Measurements from ENCODE around the gene EHMT2. TPM values are rescaled to one million over a fixed set of nuclear protein-coding genes. Genes with fewer than 3 reads are reported as not detected.

The EHMT2 gene
- total and polyA plus RNA-seq, 2 of the 13 experiments (the other 11 are each of a cell fraction or from before 2014, with no cell fraction given) = 55.2 to 69.2 TPM

DNA sequence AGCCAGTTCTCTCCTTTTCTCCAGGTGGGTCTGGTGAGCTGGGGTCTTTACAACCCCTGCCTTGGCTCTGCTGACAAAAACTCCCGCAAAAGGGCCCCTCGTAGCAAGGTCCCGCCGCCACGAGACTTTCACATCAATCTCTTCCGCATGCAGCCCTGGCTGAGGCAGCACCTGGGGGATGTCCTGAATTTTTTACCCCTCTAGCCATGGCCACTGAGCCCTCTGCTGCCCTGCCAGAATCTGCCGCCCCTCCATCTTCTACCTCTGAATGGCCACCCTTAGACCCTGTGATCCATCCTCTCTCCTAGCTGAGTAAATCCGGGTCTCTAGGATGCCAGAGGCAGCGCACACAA is 47.6 kb upstream of the EHMT2 start (continued):
- TF ChIP-seq, protein P1, sequence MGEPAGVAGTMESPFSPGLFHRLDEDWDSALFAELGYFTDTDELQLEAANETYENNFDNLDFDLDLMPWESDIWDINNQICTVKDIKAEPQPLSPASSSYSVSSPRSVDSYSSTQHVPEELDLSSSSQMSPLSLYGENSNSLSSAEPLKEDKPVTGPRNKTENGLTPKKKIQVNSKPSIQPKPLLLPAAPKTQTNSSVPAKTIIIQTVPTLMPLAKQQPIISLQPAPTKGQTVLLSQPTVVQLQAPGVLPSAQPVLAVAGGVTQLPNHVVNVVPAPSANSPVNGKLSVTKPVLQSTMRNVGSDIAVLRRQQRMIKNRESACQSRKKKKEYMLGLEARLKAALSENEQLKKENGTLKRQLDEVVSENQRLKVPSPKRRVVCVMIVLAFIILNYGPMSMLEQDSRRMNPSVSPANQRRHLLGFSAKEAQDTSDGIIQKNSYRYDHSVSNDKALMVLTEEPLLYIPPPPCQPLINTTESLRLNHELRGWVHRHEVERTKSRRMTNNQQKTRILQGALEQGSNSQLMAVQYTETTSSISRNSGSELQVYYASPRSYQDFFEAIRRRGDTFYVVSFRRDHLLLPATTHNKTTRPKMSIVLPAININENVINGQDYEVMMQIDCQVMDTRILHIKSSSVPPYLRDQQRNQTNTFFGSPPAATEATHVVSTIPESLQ (CRISPR knock-in tag; conservative IDR thresholded peaks at IDR 0.05) = no peak; the same call in 1 of the 2 replicates
- TF ChIP-seq EZH2 (conservative IDR thresholded peaks at IDR 0.05; ENCODE audit: low read depth, low read length) (no peak), ZSCAN12 (CRISPR knock-in tag; IDR thresholded peaks at IDR 0.05) (no peak), ZNF343 (CRISPR knock-in tag; IDR thresholded peaks at IDR 0.05) (no peak), ZFY (CRISPR knock-in tag; IDR thresholded peaks at IDR 0.05) (0 out of 2 replicates have a peak, but pooled peaks have one; percentile 3), ZC3H4 (CRISPR knock-in tag; IDR thresholded peaks at IDR 0.05; ENCODE audit: borderline replicate concordance) (no peak), ZNF572 (CRISPR knock-in tag; IDR thresholded peaks at IDR 0.05) (no peak), HDAC2 (CRISPR knock-in tag; IDR thresholded peaks at IDR 0.05) (no peak), SYNCRIP (IDR thresholded peaks at IDR 0.05; ENCODE audit: insufficient read depth, low read depth, low read length) (no peak), NFE2 (CRISPR knock-in tag; IDR thresholded peaks at IDR 0.05) (no peak), ZNF546 (CRISPR knock-in tag; conservative IDR thresholded peaks at IDR 0.05) (no peak), FOXJ3 (CRISPR knock-in tag; IDR thresholded peaks at IDR 0.05; ENCODE audit: borderline replicate concordance) (no peak), RBM39 (IDR thresholded peaks at IDR 0.05; ENCODE audit: low read depth, low read length, poor library complexity, severe bottlenecking) (no peak), HOXA3 (CRISPR knock-in tag; IDR thresholded peaks at IDR 0.05) (no peak), NKX3-1 (CRISPR knock-in tag; IDR thresholded peaks at IDR 0.05) (no peak), ZNF749 (CRISPR knock-in tag; IDR thresholded peaks at IDR 0.05; ENCODE audit: borderline replicate concordance) (no peak), ZNF232 (CRISPR knock-in tag; IDR thresholded peaks at IDR 0.05; ENCODE audit: borderline replicate concordance) (peak; percentile 59; the same call in 1 of the 2 replicates)
- TF ChIP-seq, protein P2, sequence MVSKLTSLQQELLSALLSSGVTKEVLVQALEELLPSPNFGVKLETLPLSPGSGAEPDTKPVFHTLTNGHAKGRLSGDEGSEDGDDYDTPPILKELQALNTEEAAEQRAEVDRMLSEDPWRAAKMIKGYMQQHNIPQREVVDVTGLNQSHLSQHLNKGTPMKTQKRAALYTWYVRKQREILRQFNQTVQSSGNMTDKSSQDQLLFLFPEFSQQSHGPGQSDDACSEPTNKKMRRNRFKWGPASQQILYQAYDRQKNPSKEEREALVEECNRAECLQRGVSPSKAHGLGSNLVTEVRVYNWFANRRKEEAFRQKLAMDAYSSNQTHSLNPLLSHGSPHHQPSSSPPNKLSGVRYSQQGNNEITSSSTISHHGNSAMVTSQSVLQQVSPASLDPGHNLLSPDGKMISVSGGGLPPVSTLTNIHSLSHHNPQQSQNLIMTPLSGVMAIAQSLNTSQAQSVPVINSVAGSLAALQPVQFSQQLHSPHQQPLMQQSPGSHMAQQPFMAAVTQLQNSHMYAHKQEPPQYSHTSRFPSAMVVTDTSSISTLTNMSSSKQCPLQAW (CRISPR knock-in tag; IDR thresholded peaks at IDR 0.05) = no peak
- TF ChIP-seq, protein P3, sequence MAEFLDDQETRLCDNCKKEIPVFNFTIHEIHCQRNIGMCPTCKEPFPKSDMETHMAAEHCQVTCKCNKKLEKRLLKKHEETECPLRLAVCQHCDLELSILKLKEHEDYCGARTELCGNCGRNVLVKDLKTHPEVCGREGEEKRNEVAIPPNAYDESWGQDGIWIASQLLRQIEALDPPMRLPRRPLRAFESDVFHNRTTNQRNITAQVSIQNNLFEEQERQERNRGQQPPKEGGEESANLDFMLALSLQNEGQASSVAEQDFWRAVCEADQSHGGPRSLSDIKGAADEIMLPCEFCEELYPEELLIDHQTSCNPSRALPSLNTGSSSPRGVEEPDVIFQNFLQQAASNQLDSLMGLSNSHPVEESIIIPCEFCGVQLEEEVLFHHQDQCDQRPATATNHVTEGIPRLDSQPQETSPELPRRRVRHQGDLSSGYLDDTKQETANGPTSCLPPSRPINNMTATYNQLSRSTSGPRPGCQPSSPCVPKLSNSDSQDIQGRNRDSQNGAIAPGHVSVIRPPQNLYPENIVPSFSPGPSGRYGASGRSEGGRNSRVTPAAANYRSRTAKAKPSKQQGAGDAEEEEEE (CRISPR knock-in tag; IDR thresholded peaks at IDR 0.05; ENCODE audit: borderline replicate concordance) = no peak
- TF ChIP-seq, protein P4, sequence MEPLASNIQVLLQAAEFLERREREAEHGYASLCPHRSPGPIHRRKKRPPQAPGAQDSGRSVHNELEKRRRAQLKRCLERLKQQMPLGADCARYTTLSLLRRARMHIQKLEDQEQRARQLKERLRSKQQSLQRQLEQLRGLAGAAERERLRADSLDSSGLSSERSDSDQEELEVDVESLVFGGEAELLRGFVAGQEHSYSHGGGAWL (CRISPR knock-in tag; IDR thresholded peaks at IDR 0.05) = no peak
- TF ChIP-seq, protein P5, sequence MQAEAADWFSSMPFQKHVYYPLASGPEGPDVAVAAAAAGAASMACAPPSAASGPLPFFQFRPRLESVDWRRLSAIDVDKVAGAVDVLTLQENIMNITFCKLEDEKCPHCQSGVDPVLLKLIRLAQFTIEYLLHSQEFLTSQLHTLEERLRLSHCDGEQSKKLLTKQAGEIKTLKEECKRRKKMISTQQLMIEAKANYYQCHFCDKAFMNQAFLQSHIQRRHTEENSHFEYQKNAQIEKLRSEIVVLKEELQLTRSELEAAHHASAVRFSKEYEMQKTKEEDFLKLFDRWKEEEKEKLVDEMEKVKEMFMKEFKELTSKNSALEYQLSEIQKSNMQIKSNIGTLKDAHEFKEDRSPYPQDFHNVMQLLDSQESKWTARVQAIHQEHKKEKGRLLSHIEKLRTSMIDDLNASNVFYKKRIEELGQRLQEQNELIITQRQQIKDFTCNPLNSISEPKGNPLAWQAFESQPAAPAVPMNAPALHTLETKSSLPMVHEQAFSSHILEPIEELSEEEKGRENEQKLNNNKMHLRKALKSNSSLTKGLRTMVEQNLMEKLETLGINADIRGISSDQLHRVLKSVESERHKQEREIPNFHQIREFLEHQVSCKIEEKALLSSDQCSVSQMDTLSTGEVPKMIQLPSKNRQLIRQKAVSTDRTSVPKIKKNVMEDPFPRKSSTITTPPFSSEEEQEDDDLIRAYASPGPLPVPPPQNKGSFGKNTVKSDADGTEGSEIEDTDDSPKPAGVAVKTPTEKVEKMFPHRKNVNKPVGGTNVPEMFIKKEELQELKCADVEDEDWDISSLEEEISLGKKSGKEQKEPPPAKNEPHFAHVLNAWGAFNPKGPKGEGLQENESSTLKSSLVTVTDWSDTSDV (CRISPR knock-in tag; IDR thresholded peaks at IDR 0.05) = no peak

Measured in HepG2 (cell line).